CD4-positive, alpha-beta T cell treated with Interleukin-4 for 1 hour (primary cell): ENCODE data around the gene UBE2F.
"Not testable (repeated sequence)": the region's sequence is repeated elsewhere in the genome, so short reads cannot be mapped to it uniquely, and the experiment has no call there.

Experiments
- DNase-seq, 2 donors: peaks; one replicate each; pipeline ENCODE4 v3.0.0-alpha.2; 2020 to 2022

UBE2F gene

DNA sequence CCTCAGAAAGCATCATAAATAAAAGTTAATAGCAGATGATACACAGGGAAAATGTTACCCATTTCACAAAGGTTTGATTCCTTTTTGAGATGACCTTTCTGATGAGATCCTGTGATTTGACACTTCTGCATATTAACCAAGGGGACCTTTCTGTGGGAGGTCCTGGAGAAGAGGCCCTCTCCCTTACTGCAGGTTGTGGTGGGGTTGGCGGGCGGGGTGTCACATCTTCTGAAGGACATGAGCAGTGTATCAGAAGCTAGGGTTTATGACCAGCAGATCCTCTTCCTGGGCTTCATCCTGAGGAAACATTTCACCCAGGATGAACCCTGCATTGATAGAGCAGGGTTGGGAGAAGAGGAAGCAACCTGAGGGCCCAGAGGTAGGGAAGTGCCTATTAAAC lies 56.8 kb downstream of the UBE2F start:
- DNase-seq = no peak

DNA sequence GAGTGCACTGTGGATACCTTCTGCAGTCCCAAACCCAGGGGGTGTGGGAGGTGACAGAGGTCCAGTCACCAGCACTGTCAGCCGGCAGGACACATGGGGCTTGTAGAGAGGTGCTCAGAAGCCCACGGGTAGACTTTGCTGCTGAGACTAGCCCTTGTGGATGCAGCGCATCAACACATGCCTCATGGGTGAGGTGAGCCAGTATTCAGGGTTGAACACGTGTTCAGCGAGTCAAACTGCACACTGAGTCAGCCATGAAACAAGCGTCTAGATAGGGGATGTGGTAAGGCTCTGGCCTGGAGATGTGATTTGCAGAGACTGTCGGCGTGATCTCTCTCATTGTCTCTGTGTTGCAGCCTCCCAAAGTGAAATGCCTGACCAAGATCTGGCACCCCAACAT lies 58.2 kb downstream of the UBE2F start:
- DNase-seq = no peak

DNA sequence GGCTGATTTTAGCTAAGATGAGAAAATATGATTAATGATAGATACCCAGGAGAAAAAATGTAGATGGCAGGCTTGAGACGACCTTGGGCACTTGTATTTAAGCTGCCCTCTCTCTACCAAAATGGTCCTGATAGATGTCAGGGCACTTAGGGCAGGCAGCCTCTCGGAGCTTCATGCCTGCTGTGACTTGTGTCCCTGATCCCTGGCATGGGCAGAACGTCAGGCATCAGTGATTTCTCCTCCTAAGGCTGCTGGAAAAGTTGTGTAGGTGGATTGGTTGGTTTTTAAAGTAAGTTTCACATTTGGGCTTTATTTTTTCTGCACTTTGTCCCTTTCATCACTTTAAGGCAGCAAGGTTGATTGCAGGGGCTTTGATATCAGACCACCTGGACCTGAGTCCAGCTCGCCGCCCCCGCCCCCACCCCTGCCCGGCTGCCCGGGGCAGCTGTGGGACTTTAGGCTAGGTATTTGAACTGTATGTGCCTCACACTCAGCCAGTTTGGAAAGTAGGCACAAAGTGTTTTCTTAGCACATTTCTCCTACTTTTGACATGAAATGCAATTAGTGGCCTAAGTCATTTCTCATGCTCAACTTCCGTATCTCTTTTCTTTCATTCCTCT lies 59.0 kb downstream of the UBE2F start:
- no peak for DNase-seq

DNA sequence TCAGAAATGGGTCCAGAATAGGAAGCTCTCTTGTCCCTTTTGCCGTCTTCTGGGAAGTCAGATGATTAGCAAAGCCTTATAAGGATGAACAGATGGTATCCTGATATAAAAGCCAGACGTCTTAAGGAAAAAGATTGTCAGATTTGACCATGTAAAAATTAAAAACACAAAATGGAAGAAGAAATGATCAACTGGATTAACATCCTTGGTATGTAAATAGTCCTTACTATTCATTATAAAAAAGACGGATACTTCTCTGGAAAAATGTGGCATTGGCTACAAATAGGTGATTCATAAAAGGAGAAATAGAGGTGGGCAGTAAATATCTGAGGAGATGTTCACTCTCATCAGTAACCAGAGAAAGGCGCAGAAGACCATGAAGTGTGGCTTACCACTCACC lies 60.2 kb downstream of the UBE2F start:
- DNase-seq = no peak

DNA sequence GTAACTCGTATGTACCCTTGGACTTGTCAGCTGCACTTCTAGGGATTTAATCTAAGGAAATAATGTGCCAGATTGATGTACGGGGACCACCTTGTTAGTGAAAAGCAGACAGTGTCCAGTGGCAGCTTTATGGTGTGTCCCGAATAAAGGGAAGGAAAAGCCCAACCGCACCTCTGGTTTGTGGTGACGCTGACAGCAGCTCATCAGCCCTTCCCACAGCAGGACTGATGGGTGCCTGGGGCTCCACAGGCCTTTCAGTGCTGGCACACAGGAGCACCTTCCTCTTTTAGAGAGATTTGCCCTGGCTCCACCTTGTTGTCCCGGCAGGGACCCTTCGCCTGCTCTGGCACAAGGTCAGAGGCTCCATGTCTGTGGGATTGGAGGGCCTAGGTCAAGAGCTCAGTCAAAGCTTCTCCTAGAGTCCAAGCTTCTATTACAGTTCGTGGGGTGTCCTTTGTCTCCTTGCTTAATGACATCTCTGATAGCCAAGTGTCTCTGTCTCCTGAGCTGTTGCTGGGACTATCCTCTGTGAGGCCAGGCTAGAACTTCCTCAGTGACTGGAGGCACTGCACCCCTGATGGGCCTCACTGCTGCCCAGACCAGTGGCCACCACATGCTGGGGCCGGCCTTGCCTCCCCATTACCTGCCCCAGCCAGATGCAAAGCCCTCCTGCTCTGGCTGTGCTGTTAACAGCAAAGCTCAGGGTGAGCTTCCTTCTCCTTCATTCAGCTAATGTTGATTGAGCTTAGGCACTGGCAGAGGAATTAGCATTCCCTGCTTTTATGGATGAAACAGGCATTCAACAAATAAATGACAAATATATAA lies 61.0 kb downstream of the UBE2F start:
- no peak for DNase-seq

DNA sequence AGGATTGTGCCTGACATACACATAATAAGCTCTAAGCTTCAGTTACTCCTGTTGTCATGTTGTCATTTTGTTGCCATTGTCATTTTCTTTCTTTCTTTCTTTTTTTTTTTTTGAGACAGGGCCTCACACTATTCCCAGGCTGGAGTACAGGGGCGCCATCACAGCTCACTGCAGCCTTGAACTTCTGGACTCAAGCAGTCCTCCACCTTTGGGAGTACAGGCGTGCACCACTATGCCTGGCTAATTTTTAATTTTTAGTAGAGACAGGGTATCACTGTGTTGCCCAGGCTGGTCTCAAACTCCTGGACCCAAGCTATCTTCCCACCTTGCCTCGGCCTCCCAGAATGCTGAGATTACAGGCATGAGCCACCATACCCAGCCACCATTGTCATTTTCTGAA lies 63.0 kb downstream of the UBE2F start:
- no peak for DNase-seq

DNA sequence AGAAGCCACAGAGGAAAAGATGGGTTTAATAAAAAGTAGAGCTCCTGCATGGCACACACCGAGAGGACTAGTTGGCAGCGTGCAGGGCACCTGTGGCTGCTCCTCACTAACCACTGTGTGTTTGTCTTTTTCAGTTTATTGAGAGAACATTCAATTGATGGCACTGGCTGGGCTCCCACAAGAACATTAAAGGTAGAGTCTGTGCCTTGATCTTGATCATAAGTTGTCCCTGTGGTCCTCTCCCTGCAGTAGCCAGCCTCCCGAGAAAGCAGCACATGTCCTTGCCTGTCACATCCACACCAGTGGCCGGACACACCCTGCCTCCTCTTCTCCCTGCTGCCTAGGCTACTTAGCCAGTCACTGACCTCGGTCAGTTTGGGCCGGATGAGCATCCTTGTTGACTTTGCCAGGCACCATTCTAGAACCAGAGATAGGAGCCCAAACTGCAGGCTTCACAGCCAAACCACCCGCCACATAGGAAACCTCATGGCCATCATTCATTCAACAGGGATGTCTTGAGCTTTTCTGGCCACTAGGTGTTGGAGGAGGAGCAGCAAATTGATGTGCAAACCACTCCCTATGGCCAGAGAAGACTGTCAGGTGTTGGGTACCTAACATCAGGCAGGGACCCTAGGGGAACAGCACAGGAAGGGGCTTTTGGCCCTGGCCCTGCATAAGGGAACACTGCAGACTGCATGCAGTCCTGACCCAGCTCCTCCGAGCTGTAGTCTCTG lies 63.8 kb downstream of the UBE2F start:
- DNase-seq = no peak

DNA sequence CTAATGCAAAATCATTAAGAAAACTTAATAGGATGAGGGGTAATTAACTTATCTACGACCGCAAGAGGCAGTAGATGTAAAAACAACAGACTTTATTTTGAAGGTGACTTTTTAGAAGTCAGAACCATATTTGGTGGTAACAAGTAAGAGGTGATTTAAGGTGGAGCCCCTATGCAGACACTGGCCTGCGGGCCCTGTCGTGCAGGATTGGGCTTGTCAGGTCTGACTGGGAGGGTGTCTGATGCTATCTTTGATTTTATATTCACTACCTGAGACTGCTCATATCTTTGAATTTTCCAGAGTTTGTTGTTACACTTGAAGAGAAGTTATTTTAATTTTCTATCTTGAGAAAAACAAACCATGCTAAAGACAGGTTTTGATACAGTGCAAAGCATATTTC lies 64.9 kb downstream of the UBE2F start:
- no peak for DNase-seq

DNA sequence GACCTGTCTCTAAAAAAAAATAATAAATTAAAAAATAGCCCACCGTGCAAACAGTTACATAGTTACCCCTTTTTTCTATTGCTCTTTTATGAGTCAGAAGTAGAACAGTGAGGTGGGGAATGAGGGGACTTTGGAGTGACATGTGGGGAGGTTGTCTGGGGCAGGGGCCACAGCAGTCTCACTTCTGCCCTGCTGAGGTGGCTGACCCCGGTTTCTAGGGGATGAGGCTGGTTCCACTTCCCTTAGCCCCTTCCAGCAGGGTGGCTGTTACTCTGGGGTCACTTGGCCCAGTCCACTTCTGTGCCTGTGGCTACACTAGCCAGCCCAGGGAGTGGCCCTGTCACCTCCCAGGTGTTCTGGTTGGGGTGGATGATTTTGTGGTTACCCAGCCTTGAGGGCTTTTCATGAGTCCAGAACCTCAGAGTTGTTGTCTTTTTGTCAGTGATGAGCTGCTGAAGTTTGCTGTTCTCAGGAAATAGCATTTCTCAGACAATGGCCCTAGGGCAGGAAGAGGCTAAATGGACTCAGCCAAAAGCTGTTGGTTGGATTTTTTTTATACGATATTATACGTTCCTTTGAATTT lies 66.0 kb downstream of the UBE2F start:
- no peak for DNase-seq

DNA sequence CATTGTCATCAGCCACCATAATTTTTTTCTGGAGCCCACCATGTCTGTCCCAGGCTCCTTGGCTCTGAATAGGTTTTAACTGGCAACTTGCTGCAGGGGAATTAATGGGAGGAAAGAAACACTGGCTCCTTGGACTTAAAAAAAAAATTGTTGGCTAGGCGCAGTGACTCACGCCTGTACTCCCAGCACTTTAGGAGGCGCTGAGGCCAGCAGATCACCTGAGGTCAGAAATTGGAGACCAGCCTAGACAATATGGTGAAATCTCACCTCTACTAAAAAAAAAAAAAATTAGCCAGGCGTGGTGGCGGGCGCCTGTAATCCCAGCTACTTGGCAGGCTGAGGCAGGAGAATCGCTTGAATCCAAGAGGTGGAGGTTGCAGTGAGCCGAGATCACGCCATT lies 67.2 kb downstream of the UBE2F start:
- DNase-seq = not testable (repeated sequence)

DNA sequence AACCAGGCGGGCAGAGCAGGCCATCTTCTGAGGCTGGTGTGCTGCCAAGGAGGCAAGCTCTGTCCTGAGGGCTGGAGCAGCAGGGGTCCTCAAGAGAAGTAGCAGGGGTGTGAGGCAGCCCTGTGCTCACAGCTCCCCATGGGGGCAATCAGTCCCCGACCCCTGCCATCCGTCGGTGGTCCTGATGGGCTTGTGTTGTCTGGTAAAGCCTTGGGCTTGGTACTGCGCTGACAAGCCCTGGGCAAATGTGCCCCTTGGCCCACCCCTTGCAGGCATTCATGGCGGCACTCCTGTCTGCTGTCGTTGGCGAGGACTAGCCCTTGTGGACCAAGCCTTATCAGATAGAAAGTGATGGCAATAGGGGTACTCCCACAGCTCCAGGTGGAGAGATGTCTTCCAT lies 71.4 kb downstream of the UBE2F start:
- no peak for DNase-seq

DNA sequence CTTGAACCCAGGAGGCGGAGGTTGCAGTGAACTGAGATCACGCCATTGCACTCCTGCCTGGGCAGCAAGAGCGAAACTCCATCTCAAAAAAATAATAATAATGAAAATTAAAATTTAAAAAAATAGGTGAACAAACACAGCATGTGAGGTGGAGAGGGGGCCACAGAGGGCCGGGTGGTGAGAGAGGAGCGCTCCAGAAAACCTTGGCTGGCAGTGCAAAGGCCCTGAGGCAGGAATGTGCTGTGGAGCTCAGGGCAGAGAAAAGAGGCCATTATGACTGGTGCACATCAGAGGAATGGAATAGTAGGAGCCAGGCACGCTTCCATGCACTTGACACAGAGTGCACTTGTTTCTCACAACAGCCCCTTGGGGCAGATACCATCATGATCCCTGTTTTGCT lies 72.3 kb downstream of the UBE2F start:
- no peak for DNase-seq

DNA sequence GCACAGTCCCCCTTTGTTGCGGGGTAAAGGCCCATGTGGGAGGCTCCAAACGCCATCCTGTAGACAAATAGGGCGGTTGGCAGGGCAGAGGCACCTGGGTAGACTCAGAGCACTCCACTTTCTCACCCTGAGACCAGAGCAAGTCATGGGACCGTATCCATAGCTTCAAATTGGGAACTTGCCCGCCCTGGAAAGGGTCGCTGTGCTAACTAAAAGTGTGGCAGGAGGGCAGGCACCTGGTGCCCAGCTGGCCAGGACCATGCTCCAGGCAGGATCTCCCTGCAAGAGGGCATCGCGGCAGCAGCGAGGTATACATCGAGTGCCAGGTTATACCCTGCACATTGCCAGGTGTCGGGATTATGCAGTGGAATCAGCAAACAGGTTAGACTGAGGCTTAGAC lies 73.2 kb downstream of the UBE2F start:
- DNase-seq = no peak

DNA sequence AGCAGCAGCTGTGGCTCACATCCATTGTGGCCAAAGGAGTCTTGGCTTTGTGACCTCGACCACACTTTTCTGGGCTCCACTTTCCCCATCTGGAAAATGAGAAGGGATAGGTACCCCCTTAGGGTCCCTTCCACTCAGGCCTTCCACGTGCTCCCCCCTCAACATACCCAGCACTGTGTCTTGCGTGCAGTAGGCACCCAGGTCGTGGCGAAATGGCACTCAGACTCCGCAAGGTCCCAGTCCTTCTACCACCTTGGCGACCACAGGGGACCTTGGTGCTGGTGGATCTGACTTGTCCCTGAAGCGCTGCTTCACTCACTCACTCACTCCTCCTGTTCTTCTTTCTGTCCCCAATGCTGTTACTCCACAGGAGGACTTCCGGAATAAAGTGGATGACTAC lies 74.1 kb downstream of the UBE2F start:
- DNase-seq = no peak

DNA sequence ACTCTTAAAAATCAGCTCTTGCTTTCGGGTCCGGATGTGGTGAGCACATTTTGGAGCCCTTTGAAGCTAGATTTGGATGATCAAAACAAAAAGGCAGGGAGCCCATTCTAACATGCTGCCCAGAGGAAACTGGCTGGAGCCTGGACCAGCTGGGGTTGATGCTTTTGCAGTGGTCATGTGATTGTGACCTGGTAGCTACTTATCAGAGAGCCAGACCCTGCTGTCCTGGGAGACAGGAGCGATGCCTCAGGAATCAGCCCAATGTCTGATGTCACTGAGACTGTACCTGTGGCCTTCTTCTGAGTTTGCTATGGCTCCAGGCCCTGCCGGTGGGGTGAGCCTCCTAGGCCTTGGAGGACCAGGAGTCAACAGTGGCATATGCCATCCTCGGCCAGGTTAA lies 75.3 kb downstream of the UBE2F start:
- no peak for DNase-seq

DNA sequence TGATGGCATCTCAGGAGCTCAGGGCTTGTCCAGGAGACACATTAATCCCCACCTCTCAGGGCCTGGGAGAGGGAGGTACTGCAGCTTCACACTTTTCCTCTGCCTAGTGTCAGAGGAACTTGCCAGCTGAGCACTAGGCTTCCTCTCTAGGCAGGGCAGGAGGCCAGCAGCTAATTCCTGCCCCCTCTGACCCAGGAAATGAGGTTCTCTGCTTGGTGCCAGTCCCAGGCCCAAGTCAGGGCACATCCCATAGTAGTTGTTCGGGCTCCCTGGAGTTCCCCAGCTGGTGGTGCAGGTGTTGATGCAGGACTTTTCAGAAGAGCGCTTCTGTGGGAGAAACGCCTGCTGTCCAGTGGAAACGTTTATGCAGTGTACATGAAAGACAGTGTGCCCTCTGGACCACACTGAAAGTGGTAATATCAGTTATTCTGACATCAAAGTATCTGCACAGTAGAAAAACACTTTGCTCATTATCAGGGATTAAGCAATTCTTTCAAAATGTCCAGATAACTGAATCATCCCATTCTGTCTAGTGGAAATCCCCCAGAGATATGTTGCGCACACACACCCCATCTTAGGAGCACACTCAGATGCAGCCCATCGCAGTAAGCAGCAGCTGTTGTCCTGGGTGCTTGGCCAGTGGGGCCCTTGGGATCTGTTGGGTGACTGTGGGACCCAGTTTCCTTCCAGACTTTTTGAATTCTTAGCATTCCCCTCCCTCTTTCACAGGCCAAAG lies 76.2 kb downstream of the UBE2F start:
- DNase-seq = no peak

DNA sequence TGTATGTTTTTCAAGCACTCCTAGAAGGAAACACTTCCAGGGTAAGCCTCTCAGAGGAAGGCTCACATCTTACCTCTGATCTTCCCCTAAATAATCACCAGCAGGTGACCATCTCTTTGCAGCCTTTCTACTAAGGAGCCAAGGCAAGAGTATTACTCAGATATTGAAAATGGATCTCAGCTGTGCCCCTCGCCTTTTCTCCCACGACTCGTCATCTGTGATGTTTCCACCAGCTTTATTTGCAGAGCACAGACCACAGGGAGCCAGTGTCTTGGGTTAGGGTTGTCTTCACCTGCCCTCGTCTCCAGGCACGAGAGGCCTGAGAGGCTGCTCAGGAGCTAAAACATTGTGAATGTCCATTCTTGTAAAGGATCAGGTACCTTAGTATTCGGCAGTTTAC lies 77.0 kb downstream of the UBE2F start:
- no peak for DNase-seq

DNA sequence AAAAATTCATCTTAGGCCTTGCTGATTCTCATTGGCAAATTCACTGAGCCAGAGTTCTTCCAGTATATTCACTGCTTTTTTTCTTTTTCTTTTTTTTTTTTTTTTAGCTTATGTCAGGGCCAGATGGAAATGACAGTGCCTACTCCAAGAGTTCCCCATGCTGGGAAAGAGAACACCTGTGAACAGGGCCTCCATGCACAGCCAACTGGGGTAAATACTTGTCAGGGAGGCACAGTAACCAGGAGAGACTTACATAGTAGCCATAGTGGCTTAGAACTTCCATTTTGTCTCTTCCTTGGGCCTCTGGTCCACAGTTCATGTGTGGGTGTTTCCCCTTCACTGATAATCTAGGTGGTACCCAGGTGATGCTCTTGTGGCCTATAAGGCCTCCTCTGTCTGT lies 78.8 kb downstream of the UBE2F start:
- DNase-seq = no peak

DNA sequence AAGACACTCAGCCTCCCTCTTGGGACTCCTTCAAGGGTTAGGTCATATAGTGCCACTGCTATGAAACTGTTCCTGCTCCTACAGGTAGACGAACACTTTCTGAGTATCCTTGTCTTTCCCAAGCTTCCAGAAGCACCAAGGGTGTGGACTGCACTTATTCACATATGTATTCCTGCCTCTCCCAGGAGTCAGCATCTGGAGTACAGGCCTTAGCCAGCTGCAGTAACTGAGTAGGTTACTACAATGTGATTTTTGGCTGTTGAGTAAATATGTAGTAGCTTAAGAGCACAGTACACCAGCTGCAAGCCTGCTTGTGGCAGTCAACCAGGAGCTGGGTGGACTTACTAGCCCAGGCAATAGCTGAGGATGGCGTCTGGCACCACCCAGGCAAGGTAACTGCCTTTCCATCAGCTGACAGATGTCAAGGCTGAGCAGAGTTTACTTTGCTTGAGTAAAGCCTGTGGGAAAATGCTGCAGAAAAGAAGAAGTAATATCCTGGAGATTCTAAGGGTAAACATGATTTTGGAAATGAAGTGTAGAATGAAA lies 80.0 kb downstream of the UBE2F start:
- DNase-seq = no peak

DNA sequence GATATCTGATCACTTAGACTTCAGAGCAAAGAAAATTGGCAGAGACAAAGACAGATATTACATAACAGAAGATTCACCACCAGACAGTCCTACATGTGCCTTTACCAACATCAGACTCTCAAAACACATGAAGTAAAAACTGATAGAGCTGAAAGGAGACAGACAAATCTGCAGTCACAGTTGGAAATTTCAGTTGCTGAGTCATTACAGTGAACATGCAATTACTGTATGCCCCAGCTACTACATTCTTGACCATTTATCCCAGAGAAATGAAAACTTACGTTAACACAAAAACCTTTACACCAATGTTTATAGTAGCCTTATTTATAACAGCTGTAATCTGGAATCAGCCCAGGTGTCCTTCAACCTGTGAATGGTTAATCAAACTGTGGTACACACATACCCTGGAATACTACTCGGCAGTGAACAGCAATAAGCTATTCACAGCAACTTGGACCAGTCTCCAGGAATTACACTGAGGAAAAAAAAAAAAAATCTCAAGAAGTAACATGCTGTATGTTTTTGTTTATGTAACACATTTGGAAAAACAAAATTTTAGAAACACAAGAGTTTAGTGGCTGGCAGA lies 86.5 kb downstream of the UBE2F start:
- DNase-seq = no peak

DNA sequence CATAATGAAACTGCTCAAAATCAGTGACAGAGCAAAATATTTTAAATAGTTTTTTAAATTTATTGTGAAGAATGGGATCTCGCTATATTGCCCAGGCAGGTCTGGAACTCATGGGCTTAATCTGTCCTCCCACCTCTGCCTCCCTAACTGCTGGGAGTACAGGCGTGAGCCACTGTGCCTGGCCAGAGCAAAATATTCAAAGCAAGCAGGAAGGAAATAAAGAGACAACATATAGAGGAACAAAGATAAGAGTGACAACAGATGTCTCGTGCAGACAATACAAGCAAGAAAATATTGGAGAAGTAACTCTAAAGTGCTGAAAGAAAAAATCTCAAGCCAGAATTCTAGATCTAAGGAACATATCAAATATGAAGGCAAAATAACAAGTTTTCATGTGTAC lies 89.0 kb downstream of the UBE2F start:
- DNase-seq = no peak
